Measurements from ENCODE around the gene OR1K1. TPM values are rescaled to one million over a fixed set of nuclear protein-coding genes. Genes with fewer than 3 reads are reported as not detected.

Gene OR1K1
- total and polyA plus RNA-seq, 9 of the 15 experiments (the other 6 are each of a cell fraction or from before 2014, with no cell fraction given), result not detected

DNA sequence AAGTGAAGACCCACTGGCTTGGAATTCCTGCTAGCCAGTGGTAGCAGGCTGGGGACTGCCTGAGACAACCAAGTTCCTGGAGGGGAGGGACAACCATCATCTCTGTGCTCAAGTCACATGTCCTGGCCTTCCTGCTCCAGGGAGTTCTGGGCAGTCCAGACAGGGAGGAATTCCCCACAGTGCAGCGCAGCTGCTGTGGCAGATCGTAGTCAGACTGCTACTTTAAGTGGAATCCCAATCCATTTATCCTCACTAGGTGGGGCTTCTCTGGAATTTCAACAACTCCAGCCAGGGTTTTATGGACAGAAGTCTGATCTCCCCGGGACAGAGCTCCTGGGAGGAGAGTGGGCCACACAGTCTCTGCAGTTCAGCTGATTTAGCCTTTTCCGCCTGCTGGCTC is 32.1 kb upstream of the OR1K1 start:
- Histone ChIP-seq H3K79me2 (ENCODE audit: control insufficient read depth, insufficient read depth, low read length) (no peaks in the 10 kb centered on the region), H3K27me3 (ENCODE audit: control insufficient read depth in 2 of 2, insufficient read depth in 2 of 2, low read length in 2 of 2) (no peaks in the 10 kb centered on the region), H3K9me1 (ENCODE audit: control insufficient read depth, insufficient read depth, low read length) (no peaks in the 10 kb centered on the region), H3K36me3 (ENCODE audit: control insufficient read depth, insufficient read depth, low read length) (no peaks in the 10 kb centered on the region), H3K4me2 (ENCODE audit: insufficient read depth, low read length) (no peak overlapping the region), H2AFZ (ENCODE audit: low read depth, low read length) (no peak overlapping the region), H3K4me3 (no peak overlapping the region), H3K4me1 (replicated peaks in 1 of 2; ENCODE audit: control insufficient read depth in 2 of 2, insufficient read depth in 2 of 2, low read length in 2 of 2) (no peaks in the 10 kb centered on the region), H3K9ac (ENCODE audit: insufficient read depth in 1 of 2, low read depth in 2 of 2, low read length in 2 of 2) (no peak overlapping the region), H3K27ac (ENCODE audit: extremely low read depth, low read depth, low read length) (no peak overlapping the region), H4K20me1 (replicated peaks; ENCODE audit: control insufficient read depth, insufficient read depth, low read length) (no peaks in the 10 kb centered on the region), H3K9me3 (replicated peaks; ENCODE audit: control insufficient read depth, insufficient read depth, low read depth, low read length) (no peaks in the 10 kb centered on the region)
- no peak for TF ChIP-seq TEAD2 (tag; IDR thresholded peaks at IDR 0.05)
- TF ChIP-seq, protein P1, sequence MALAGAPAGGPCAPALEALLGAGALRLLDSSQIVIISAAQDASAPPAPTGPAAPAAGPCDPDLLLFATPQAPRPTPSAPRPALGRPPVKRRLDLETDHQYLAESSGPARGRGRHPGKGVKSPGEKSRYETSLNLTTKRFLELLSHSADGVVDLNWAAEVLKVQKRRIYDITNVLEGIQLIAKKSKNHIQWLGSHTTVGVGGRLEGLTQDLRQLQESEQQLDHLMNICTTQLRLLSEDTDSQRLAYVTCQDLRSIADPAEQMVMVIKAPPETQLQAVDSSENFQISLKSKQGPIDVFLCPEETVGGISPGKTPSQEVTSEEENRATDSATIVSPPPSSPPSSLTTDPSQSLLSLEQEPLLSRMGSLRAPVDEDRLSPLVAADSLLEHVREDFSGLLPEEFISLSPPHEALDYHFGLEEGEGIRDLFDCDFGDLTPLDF (CRISPR knock-in tag; IDR thresholded peaks at IDR 0.05), result no peak
- TF ChIP-seq ZNF551 (CRISPR knock-in tag; IDR thresholded peaks at IDR 0.05), result no peak
- TF ChIP-seq PCBP2 (IDR thresholded peaks at IDR 0.05; ENCODE audit: low read depth, low read length, poor library complexity, severe bottlenecking), result no peak
- TF ChIP-seq, protein P2, sequence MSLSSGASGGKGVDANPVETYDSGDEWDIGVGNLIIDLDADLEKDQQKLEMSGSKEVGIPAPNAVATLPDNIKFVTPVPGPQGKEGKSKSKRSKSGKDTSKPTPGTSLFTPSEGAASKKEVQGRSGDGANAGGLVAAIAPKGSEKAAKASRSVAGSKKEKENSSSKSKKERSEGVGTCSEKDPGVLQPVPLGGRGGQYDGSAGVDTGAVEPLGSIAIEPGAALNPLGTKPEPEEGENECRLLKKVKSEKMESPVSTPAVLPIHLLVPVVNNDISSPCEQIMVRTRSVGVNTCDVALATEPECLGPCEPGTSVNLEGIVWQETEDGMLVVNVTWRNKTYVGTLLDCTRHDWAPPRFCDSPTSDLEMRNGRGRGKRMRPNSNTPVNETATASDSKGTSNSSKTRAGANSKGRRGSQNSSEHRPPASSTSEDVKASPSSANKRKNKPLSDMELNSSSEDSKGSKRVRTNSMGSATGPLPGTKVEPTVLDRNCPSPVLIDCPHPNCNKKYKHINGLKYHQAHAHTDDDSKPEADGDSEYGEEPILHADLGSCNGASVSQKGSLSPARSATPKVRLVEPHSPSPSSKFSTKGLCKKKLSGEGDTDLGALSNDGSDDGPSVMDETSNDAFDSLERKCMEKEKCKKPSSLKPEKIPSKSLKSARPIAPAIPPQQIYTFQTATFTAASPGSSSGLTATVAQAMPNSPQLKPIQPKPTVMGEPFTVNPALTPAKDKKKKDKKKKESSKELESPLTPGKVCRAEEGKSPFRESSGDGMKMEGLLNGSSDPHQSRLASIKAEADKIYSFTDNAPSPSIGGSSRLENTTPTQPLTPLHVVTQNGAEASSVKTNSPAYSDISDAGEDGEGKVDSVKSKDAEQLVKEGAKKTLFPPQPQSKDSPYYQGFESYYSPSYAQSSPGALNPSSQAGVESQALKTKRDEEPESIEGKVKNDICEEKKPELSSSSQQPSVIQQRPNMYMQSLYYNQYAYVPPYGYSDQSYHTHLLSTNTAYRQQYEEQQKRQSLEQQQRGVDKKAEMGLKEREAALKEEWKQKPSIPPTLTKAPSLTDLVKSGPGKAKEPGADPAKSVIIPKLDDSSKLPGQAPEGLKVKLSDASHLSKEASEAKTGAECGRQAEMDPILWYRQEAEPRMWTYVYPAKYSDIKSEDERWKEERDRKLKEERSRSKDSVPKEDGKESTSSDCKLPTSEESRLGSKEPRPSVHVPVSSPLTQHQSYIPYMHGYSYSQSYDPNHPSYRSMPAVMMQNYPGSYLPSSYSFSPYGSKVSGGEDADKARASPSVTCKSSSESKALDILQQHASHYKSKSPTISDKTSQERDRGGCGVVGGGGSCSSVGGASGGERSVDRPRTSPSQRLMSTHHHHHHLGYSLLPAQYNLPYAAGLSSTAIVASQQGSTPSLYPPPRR (CRISPR knock-in tag; IDR thresholded peaks at IDR 0.05; ENCODE audit: borderline replicate concordance), result no peak
- no peak for TF ChIP-seq HSF4 (CRISPR knock-in tag; IDR thresholded peaks at IDR 0.05; ENCODE audit: borderline replicate concordance)
- ChIA-PET CTCF (ENCODE audit: low intra/inter-chr PET ratio) (no interaction called here), POLR2A (no interaction called here)
- FAIRE-seq (no peak), ATAC-seq (no peak), DNase-seq (ENCODE audit: extremely low read depth in 1 of 4, low spot score in 3 of 4) (no peak)
- in situ Hi-C loops (cut with MboI) (no loop called here), intact Hi-C loops (cut with micrococcal nuclease) (no loop called here)
- 0% methylated on average over 4 of the region's 4 CpGs for WGBS (ENCODE audit: insufficient coverage, low coverage, missing lambda C conversion rate)
- BruUV-seq (replicated peaks), result no TSS peak
